NCI-H446 treated with DMSO at 0.1 percent for 48 hours (cell line): ENCODE measurements around the gene ZSCAN5A.
"Not testable (repeated sequence)": the region's sequence is repeated elsewhere in the genome, so short reads cannot be mapped to it uniquely, and the experiment has no call there.

Experiments used
- DNase-seq: peaks from one replicate; lab custom pipeline; 2025; lab: John Stamatoyannopoulos, UW

The ZSCAN5A gene

GRCh38 chr19:56209091-56209490, 105.5 kb downstream of the ZSCAN5A start:
- DNase-seq: no peak

GRCh38 chr19:56207581-56207980, 107.1 kb downstream of the ZSCAN5A start:
- not testable (repeated sequence) for DNase-seq

GRCh38 chr19:56201973-56202372, 112.7 kb downstream of the ZSCAN5A start, which contains the start of gene ZSCAN5C:
TSS of gene ZSCAN5C (plus strand) at chr19:56202273. CDS start at chr19:56205914, 3,641 bp downstream.
- no peak for DNase-seq

- no peak for DNase-seq
Measured at GRCh38 chr19:56199687-56200086, 115.0 kb downstream of the ZSCAN5A start.

- not testable (repeated sequence) for DNase-seq
Measured at GRCh38 chr19:56197646-56198045, 117.0 kb downstream of the ZSCAN5A start, which contains the start of gene ZSCAN5B. TSS of gene ZSCAN5B (minus strand) at chr19:56197783. CDS start at chr19:56193052, 4,731 bp downstream.

- no peak for DNase-seq
Measured at GRCh38 chr19:56193981-56194640, 120.5 kb downstream of the ZSCAN5A start.

GRCh38 chr19:56191711-56192110, 122.9 kb downstream of the ZSCAN5A start:
- no peak for DNase-seq

- DNase-seq: no peak
Measured at GRCh38 chr19:56191115-56191514, 123.5 kb downstream of the ZSCAN5A start.

GRCh38 chr19:56189785-56190184, 124.9 kb downstream of the ZSCAN5A start:
- DNase-seq: no peak

GRCh38 chr19:56177564-56178243, 136.9 kb downstream of the ZSCAN5A start:
- DNase-seq: no peak

GRCh38 chr19:56176881-56177280, 137.8 kb downstream of the ZSCAN5A start:
- DNase-seq: no peak

- DNase-seq: not testable (repeated sequence)
Measured at GRCh38 chr19:56176310-56176709, 138.3 kb downstream of the ZSCAN5A start.

GRCh38 chr19:56175861-56176307, 138.8 kb downstream of the ZSCAN5A start, which contains the start of gene GALP:
TSS of gene GALP (plus strand) at chr19:56176008. CDS start at chr19:56177109, 1,101 bp downstream.
- not testable (repeated sequence) for DNase-seq

- no peak for DNase-seq
Measured at GRCh38 chr19:56174550-56174949, 140.1 kb downstream of the ZSCAN5A start.

- no peak for DNase-seq
Measured at GRCh38 chr19:56174086-56174485, 140.6 kb downstream of the ZSCAN5A start.
